Thymus (tissue), 11 donors: ENCODE data around the gene RFX2. TPM values are rescaled to one million over a fixed set of nuclear protein-coding genes. Genes with fewer than 3 reads are reported as not detected.

ENCODE experiments used
- DNase-seq, 9 donors: peaks; one replicate each; pipeline ENCODE4 v3.0.0-alpha.2; 2013; ENCODE audit warnings: low spot score in 9 of 9, low read depth in 6 of 9, missing footprints in 1 of 9
- H3K27ac ChIP-seq, 2 donors: one replicate each; pipeline ENCODE4 v1.5.1; 2013; ENCODE audit warnings: control low read depth in 1 of 2, low read depth in 1 of 2, low read length in 1 of 2, mild to moderate bottlenecking in 1 of 2, moderate library complexity in 1 of 2
- H3K27me3 ChIP-seq, 2 donors: one replicate each; pipeline ENCODE4 v1.5.1; 2013; ENCODE audit warnings: low read length in 1 of 2; ENCODE audit not compliant: control insufficient read depth in 2 of 2, insufficient read depth in 1 of 2
- H3K36me3 ChIP-seq, 2 donors: one replicate each; pipeline ENCODE4 v1.5.1; 2013; ENCODE audit warnings: low read length in 1 of 2, mild to moderate bottlenecking in 1 of 2, moderate library complexity in 1 of 2; ENCODE audit not compliant: control insufficient read depth in 2 of 2, insufficient read depth in 2 of 2
- H3K4me1 ChIP-seq, 2 donors: one replicate each; pipeline ENCODE4 v1.5.1; 2013; ENCODE audit warnings: low read length in 2 of 2; ENCODE audit not compliant: control insufficient read depth in 2 of 2, insufficient read depth in 2 of 2
- H3K4me3 ChIP-seq, 2 donors: one replicate each; pipeline ENCODE4 v1.5.1; 2013; ENCODE audit warnings: low read length in 2 of 2, control low read depth in 1 of 2, mild to moderate bottlenecking in 1 of 2
- H3K9me3 ChIP-seq, 2 donors: one replicate each; pipeline ENCODE4 v1.5.1; 2013; ENCODE audit warnings: low read length in 1 of 2, mild to moderate bottlenecking in 1 of 2; ENCODE audit not compliant: control insufficient read depth in 2 of 2, insufficient read depth in 1 of 2
- WGBS: extraction: QIAGEN DNeasy Blood & Tissue Kit; methylation state at CpG from one replicate; pipeline ENCODE4 v1.1.7; 2013; 5-methylcytosine and 5-hydroxymethylcytosine counted together
- polyA plus RNA-seq: library from polyadenylated mRNA; stranded (reverse); fragments of 200-250 nt; gene quantifications from one replicate; pipeline ENCODE4 v1.2.3, GENCODE V29; 2013
- total RNA-seq: library from RNA; stranded (reverse); fragments of 120-200 nt; gene quantifications from one replicate; pipeline ENCODE4 v1.2.4, GENCODE V29; 2013
- donor health status: healthy.

The RFX2 gene
- total and polyA plus RNA-seq, 2 donors, result 3.4 to 4.6 TPM

GRCh38 chr19:6088602-6089049, 21.7 kb downstream of the RFX2 start:
- H3K27ac ChIP-seq, result no peak overlapping the region
- no peaks in the 10 kb centered on the region for H3K36me3 ChIP-seq
- 95% methylated on average over 3 of the region's 3 CpGs for WGBS
- no peaks in the 10 kb centered on the region for H3K9me3 ChIP-seq
- no peak overlapping the region for H3K4me3 ChIP-seq
- H3K4me1 ChIP-seq, result peaks cover 13 to 19% of the 10 kb centered on the region in 2 donors
- DNase-seq, result no peak
- H3K27me3 ChIP-seq, result peaks cover 0 to 3% of the 10 kb centered on the region in 2 donors

DNA sequence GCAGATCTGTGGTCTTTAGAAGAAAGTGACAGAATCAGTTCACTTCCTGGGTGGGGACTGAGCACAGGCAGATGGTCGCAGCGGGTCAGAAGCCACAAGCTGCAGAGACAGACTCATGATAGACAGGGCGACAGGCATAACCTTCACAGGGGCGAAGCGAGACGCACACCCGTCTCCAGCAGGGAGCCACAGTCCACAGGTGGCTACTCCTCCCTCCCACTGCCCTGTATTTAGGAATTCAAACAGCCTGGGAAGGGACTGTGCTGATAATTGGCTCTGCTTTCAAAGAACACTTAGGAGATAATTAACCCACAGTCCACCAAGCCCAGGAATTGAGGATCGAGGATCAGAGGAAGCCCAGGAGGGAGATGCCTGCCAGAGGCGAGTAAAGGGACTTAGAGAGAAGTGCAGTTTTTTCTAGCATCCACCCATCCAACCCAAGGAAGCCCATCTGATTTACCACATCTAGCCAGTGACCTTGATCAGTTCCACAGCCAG, 23.2 kb downstream of the RFX2 start:
- peak in 3 of 9 donors; percentile 36 to 53 (median 50) for DNase-seq
- 12% methylated on average over 9 of the region's 9 CpGs for WGBS

DNA sequence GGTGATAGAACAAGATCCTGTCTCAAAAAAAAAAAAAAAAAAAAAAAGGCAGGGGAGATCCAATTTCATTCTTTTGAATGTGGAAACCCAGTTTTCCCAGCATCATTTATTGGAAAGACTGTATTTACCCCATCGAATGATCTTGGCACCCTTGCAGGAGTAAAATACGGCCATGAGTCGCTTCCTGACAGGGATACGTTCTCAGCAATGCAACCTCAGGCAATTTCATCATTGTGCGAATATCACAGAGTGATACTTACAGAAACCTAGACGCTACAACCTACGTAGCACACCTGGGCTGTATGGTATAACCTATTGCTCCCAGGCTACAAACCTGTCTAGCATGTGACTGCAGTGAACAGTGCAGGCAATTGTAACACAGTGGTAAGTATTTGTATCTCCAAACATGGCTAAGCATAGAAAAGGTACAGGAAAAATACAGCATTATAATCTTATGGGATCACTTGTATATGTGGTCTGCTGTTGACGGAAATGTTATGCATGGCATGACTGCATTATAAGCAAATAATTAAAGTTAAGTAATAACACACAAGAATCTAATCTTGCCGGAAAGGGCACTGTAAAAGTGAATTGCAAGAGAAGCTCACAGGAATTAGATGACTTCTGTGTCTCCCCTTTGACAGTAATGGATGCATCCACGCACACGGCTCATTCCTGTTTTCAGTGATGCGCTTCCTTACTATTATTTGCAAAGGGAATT, 24.1 kb downstream of the RFX2 start:
- Histone ChIP-seq H3K27ac (peak overlapping the region in 1 of 2 donors; percentile 13), H3K27me3 (no peaks in the 10 kb centered on the region), H3K36me3 (no peaks in the 10 kb centered on the region), H3K4me1 (peaks cover 13 to 19% of the 10 kb centered on the region in 2 donors), H3K9me3 (no peaks in the 10 kb centered on the region), H3K4me3 (no peak overlapping the region)
- 96% methylated on average over 12 of the region's 12 CpGs for WGBS
- no peak for DNase-seq

More for the DNA sequence above, 23.2 kb downstream of the RFX2 start:
- peak overlapping the region; percentile 13 to 23 for H3K27ac ChIP-seq
- H3K4me1 ChIP-seq, result peaks cover 13 to 19% of the 10 kb centered on the region in 2 donors
- H3K4me3 ChIP-seq, result peak overlapping the region in 1 of 2 donors; percentile 11
- H3K36me3 ChIP-seq, result no peaks in the 10 kb centered on the region
- peaks cover 0 to under 1% of the 10 kb centered on the region in 2 donors for H3K27me3 ChIP-seq
- no peaks in the 10 kb centered on the region for H3K9me3 ChIP-seq

DNA sequence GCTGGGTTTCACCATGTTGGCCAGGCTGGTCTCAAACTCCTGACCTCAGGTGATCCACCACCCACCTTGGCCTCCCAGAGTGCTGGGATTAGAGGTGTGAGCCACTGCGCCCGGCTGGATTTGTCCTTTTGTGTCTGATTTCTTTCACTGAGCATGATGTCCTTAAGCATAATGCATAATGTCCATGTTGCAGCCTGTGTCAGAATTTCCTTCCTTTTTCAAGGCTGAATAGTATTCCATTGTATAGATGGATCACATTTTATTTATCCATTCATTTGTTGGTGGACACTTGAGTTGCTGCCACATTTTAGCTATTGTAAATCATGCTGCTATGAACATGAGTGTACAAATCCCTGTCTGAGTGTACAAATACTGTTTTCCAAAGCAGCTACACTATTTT, 25.5 kb downstream of the RFX2 start:
- no peak for DNase-seq
- 98% methylated on average over 2 of the region's 2 CpGs for WGBS
- Histone ChIP-seq H3K27me3 (no peaks in the 10 kb centered on the region), H3K4me3 (no peak overlapping the region), H3K4me1 (peaks cover 13 to 19% of the 10 kb centered on the region in 2 donors), H3K36me3 (no peaks in the 10 kb centered on the region), H3K9me3 (no peaks in the 10 kb centered on the region), H3K27ac (no peak overlapping the region)

GRCh38 chr19:6079107-6079506, 31.2 kb downstream of the RFX2 start:
- Histone ChIP-seq H3K9me3 (no peaks in the 10 kb centered on the region), H3K27me3 (no peaks in the 10 kb centered on the region), H3K4me3 (no peak overlapping the region), H3K36me3 (peaks cover 0 to 4% of the 10 kb centered on the region in 2 donors), H3K27ac (no peak overlapping the region), H3K4me1 (no peaks in the 10 kb centered on the region)
- DNase-seq, result no peak
- 97% methylated on average over 5 of the region's 5 CpGs for WGBS

GRCh38 chr19:6078068-6078467, 32.2 kb downstream of the RFX2 start:
- WGBS, result 97% methylated on average over 4 of the region's 4 CpGs
- Histone ChIP-seq H3K4me3 (no peak overlapping the region), H3K27me3 (no peaks in the 10 kb centered on the region), H3K36me3 (peaks cover 0 to 4% of the 10 kb centered on the region in 2 donors), H3K4me1 (no peaks in the 10 kb centered on the region), H3K27ac (no peak overlapping the region), H3K9me3 (no peaks in the 10 kb centered on the region)
- no peak for DNase-seq

DNA sequence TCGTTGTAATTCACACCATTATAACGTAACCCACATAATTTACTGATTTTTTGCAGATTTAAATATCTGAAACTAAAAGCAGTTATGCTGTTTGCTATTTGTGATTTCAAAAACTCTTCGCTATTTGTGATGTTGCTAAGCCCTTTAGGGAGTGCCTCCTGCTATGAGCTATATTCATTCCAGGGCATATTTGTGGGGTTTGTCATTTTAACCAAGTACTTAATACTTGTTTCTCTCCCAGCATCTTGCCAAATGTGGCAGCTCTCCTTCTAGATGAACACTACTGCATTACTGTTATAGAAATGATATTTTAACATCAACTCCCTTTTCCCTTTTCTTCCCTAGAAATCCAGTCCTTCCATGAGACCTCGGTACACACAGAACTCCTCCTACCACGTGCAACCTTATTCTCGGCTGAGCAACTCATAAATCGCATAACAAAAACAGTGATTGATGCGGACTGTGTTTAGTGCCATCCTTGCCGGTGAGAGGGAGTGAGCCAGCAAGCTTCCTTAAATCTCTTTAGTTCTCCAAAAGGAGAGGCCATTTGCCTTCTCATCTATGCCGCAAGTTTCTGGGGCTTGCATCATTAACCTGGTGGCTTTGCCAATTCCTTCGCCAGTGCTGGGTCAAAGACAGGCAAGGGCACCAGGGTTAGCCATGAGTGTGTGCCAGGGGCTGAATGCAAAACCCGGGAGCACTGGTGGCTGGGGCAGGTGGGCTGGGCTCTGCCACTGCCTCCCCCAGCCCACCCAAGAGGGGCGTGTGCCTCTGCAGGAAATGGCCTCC, 33.4 kb downstream of the RFX2 start:
- Histone ChIP-seq H3K27me3 (no peaks in the 10 kb centered on the region), H3K4me3 (no peak overlapping the region), H3K36me3 (peaks cover 0 to 4% of the 10 kb centered on the region in 2 donors), H3K27ac (no peak overlapping the region), H3K4me1 (no peaks in the 10 kb centered on the region), H3K9me3 (no peaks in the 10 kb centered on the region)
- 92% methylated on average over 13 of the region's 13 CpGs for WGBS
- no peak for DNase-seq

DNA sequence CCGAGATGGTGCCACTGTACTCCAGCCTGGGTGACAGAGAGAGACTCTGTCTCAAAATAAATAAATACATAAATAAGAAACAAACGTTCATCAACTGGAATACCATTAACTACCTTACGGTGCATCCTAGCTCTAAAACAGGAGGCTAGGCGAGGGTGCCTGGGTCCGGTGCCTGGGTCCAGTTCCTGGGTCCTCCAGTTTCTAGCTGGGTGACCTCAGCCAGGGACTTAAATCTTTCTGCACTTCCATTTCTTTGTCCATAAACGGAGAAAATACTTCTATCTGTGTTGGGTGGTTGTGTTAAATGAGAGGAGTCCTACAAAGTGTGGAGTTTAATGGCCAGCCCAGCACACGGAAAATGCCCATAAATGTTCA, 34.0 kb downstream of the RFX2 start:
- DNase-seq, result no peak
- H3K27ac ChIP-seq, result no peak overlapping the region
- no peaks in the 10 kb centered on the region for H3K9me3 ChIP-seq
- H3K4me1 ChIP-seq, result no peaks in the 10 kb centered on the region
- H3K27me3 ChIP-seq, result no peaks in the 10 kb centered on the region
- H3K36me3 ChIP-seq, result peaks cover 0 to 4% of the 10 kb centered on the region in 2 donors
- 98% methylated on average over 7 of the region's 7 CpGs for WGBS
- H3K4me3 ChIP-seq, result no peak overlapping the region
